Neural cell (in vitro differentiated cells): Measurements from ENCODE around the gene ZNF428. TPM values are rescaled to one million over a fixed set of nuclear protein-coding genes. Genes with fewer than 3 reads are reported as not detected.

Experiments
- H2AFZ ChIP-seq: fragments of 200-600, 300-800 bp; sonication (generic), shearing (Covaris generic); 2 replicates; pipeline ENCODE4 v1.6.0; 2014; ENCODE audit warnings: low read depth, mild to moderate bottlenecking, antibody characterized with exemption, low read length, moderate library complexity
- H3F3A ChIP-seq: fragments of 200-600 bp; shearing (Covaris generic); 2 replicates; pipeline ENCODE4 v1.6.1; 2016; ENCODE audit warnings: mild to moderate bottlenecking, moderate library complexity, mixed read lengths, antibody characterized with exemption, low read length; ENCODE audit not compliant: insufficient read depth, poor library complexity, severe bottlenecking
- H3K27ac ChIP-seq: fragments of 200-600, 300-800 bp; sonication (generic), shearing (Covaris generic); 2 replicates; pipeline ENCODE4 v1.5.1; 2014; ENCODE audit warnings: mild to moderate bottlenecking, low read length, moderate library complexity
- H3K27me3 ChIP-seq: fragments of 300-800, 200-600 bp; sonication (generic), shearing (Covaris generic); 2 replicates; pipeline ENCODE4 v1.6.0; 2014; ENCODE audit warnings: mild to moderate bottlenecking, low read depth, low read length, moderate library complexity; ENCODE audit not compliant: insufficient read depth
- H3K36me3 ChIP-seq: fragments of 300-800, 200-600 bp; sonication (generic), shearing (Covaris generic); 2 replicates; pipeline ENCODE4 v1.5.1; 2014; ENCODE audit warnings: mild to moderate bottlenecking, antibody characterized with exemption, low read length, moderate library complexity; ENCODE audit not compliant: insufficient read depth
- H3K4me2 ChIP-seq: fragments of 300-800, 200-600 bp; sonication (generic), shearing (Covaris generic); 2 replicates; pipeline ENCODE4 v1.6.0; 2014; ENCODE audit warnings: mild to moderate bottlenecking, low read length
- H3K4me3 ChIP-seq: fragments of 300-800, 200-600 bp; sonication (generic), shearing (Covaris generic); 2 replicates; pipeline ENCODE4 v1.5.1; 2014; ENCODE audit warnings: mild to moderate bottlenecking, low read length, moderate library complexity
- H3K79me2 ChIP-seq: fragments of 200-600 bp; shearing (Covaris generic); replicated peaks from 2 replicates; pipeline ENCODE4 v1.6.0; 2014; ENCODE audit warnings: mild to moderate bottlenecking, low read length, moderate library complexity; ENCODE audit not compliant: insufficient read depth
- H3K9ac ChIP-seq: fragments of 300-800, 200-600 bp; sonication (generic), shearing (Covaris generic); 2 replicates; pipeline ENCODE4 v1.6.1; 2016; ENCODE audit warnings: mild to moderate bottlenecking, low read length, mixed read lengths
- H3K9me2 ChIP-seq: fragments of 200-600 bp; shearing (Covaris generic); 2 replicates; pipeline ENCODE4 v1.6.1; 2016; ENCODE audit warnings: mild to moderate bottlenecking, low read length, mixed read lengths; ENCODE audit not compliant: insufficient read depth
- H3K9me3 ChIP-seq: fragments of 200-600, 300-800 bp; sonication (generic), shearing (Covaris generic); 2 replicates; pipeline ENCODE4 v1.6.1; 2016; ENCODE audit warnings: mild to moderate bottlenecking, mixed run types, low read length, moderate library complexity, mixed read lengths
- H4K20me1 ChIP-seq: fragments of 200-600 bp; shearing (Covaris generic); 2 replicates; pipeline ENCODE4 v1.6.1; 2016; ENCODE audit warnings: mild to moderate bottlenecking, mixed run types; ENCODE audit not compliant: insufficient read depth
- EP300 ChIP-seq: fragments of 450-650 bp; conservative IDR thresholded peaks from 2 replicates; pipeline ENCODE4 v1.6.1; 2014; ENCODE audit warnings: antibody characterized with exemption, mild to moderate bottlenecking, moderate library complexity; ENCODE audit not compliant: poor library complexity, severe bottlenecking
- EZH2 ChIP-seq: fragments of 200-600, 300-800 bp; shearing (Covaris generic), sonication (generic); IDR thresholded peaks from 2 replicates; pipeline ENCODE4 v1.6.1; 2014; ENCODE audit warnings: antibody characterized with exemption, low read length, borderline replicate concordance, mild to moderate bottlenecking; ENCODE audit not compliant: insufficient read depth, poor library complexity, severe bottlenecking
- MXI1 ChIP-seq: fragments of 450-650 bp; conservative IDR thresholded peaks from 2 replicates; pipeline ENCODE4 v1.6.1; 2014; ENCODE audit warnings: antibody characterized with exemption, mild to moderate bottlenecking; ENCODE audit not compliant: poor library complexity, severe bottlenecking
- POLR2AphosphoS5 ChIP-seq: IDR thresholded peaks from 2 replicates; pipeline ENCODE4 v1.6.1; 2012
- RAD21 ChIP-seq: fragments of 450-650 bp; conservative IDR thresholded peaks from 2 replicates; pipeline ENCODE4 v1.6.1; 2014; ENCODE audit warnings: antibody characterized with exemption, mild to moderate bottlenecking, moderate library complexity
- SMC3 ChIP-seq: fragments of 450-650 bp; conservative IDR thresholded peaks from 2 replicates; pipeline ENCODE4 v1.6.1; 2014; ENCODE audit warnings: antibody characterized with exemption, mild to moderate bottlenecking, moderate library complexity; ENCODE audit not compliant: poor library complexity
- TAF1 ChIP-seq: IDR thresholded peaks from 2 replicates; pipeline ENCODE4 v1.6.1; 2012; ENCODE audit warnings: low read depth
- polyA plus RNA-seq: library from polyadenylated mRNA; depleted of rRNA; stranded (reverse); fragments of >200 nt; gene quantifications from 2 replicates; pipeline ENCODE4 v1.2.3, GENCODE V29; 2014
- TF ChIP-seq, protein P1 (sequence below): IDR thresholded peaks from 2 replicates; pipeline ENCODE4 v1.6.1; 2012; ENCODE audit warnings: borderline replicate concordance
- TF ChIP-seq, protein P2 (sequence below): fragments of 450-650 bp; IDR thresholded peaks from 2 replicates; pipeline ENCODE4 v1.5.1; 2014; ENCODE audit warnings: antibody characterized with exemption, mild to moderate bottlenecking, moderate library complexity; ENCODE audit not compliant: poor library complexity, severe bottlenecking

The ZNF428 gene
- polyA plus RNA-seq, 1 donor from 2014 or later: 1,008 TPM

DNA sequence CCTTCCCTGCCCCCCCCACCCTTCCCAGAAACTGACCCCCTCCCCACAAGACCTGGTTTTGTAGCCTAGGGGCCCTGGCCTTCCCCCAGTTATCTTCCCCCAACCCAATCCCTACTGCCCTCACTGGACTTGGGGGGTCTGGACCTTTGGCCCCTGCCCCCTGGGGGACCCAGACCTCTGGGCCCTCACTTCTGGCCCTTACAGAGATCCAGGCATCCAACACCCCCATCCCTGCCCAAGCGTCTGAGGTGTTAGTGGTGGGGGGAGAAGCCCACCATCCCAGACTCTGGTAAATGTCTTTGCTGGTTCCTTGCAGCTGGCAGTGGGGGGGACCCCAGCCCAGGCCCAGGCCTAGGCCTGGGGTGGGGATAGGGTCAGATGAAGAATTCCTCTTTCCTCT, 3.5 kb upstream of the ZNF428 start:
- Histone ChIP-seq H3K9me3 (no peaks in the 10 kb centered on the region), H3K79me2 (peaks cover 14% of the 10 kb centered on the region), H3F3A (peaks cover 9% of the 10 kb centered on the region), H3K27me3 (no peaks in the 10 kb centered on the region), H2AFZ (no peak overlapping the region), H3K4me2 (no peak overlapping the region), H3K4me3 (no peak overlapping the region), H3K9ac (no peak overlapping the region), H3K9me2 (no peaks in the 10 kb centered on the region), H3K27ac (no peak overlapping the region), H4K20me1 (no peaks in the 10 kb centered on the region), H3K36me3 (no peaks in the 10 kb centered on the region)
- TF ChIP-seq, protein P1, sequence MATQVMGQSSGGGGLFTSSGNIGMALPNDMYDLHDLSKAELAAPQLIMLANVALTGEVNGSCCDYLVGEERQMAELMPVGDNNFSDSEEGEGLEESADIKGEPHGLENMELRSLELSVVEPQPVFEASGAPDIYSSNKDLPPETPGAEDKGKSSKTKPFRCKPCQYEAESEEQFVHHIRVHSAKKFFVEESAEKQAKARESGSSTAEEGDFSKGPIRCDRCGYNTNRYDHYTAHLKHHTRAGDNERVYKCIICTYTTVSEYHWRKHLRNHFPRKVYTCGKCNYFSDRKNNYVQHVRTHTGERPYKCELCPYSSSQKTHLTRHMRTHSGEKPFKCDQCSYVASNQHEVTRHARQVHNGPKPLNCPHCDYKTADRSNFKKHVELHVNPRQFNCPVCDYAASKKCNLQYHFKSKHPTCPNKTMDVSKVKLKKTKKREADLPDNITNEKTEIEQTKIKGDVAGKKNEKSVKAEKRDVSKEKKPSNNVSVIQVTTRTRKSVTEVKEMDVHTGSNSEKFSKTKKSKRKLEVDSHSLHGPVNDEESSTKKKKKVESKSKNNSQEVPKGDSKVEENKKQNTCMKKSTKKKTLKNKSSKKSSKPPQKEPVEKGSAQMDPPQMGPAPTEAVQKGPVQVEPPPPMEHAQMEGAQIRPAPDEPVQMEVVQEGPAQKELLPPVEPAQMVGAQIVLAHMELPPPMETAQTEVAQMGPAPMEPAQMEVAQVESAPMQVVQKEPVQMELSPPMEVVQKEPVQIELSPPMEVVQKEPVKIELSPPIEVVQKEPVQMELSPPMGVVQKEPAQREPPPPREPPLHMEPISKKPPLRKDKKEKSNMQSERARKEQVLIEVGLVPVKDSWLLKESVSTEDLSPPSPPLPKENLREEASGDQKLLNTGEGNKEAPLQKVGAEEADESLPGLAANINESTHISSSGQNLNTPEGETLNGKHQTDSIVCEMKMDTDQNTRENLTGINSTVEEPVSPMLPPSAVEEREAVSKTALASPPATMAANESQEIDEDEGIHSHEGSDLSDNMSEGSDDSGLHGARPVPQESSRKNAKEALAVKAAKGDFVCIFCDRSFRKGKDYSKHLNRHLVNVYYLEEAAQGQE: no peak
- TF ChIP-seq MXI1: no peak
- TF ChIP-seq EP300: no peak
- TF ChIP-seq EZH2: no peak
- TF ChIP-seq, protein P2, sequence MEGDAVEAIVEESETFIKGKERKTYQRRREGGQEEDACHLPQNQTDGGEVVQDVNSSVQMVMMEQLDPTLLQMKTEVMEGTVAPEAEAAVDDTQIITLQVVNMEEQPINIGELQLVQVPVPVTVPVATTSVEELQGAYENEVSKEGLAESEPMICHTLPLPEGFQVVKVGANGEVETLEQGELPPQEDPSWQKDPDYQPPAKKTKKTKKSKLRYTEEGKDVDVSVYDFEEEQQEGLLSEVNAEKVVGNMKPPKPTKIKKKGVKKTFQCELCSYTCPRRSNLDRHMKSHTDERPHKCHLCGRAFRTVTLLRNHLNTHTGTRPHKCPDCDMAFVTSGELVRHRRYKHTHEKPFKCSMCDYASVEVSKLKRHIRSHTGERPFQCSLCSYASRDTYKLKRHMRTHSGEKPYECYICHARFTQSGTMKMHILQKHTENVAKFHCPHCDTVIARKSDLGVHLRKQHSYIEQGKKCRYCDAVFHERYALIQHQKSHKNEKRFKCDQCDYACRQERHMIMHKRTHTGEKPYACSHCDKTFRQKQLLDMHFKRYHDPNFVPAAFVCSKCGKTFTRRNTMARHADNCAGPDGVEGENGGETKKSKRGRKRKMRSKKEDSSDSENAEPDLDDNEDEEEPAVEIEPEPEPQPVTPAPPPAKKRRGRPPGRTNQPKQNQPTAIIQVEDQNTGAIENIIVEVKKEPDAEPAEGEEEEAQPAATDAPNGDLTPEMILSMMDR: no peak
- TF ChIP-seq POLR2AphosphoS5: no peak
- TF ChIP-seq SMC3: no peak

DNA sequence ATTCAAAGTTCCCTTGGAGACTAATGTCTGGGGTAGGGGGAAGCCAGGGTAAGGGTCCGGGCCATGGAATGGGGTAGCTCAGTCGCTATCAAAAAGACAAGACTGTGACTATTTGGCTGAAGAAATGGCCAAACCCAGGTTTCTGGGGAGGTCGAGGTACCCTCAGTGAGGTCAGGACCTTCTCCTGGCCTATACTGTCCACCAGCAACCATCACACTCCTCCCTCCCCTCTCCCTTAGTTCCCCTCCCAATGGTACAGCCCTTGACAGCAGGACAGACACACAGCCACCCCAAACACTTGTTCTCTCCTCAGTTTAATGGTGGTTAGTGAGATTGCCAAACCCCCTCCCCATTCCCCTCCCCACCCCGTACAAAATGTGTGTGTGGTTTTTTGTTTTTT, 2.6 kb upstream of the ZNF428 start:
- Histone ChIP-seq H3K9me3 (no peaks in the 10 kb centered on the region), H3K79me2 (peaks cover 18% of the 10 kb centered on the region), H3K4me3 (no peak overlapping the region), H3K4me2 (no peak overlapping the region), H3K9ac (no peak overlapping the region), H3F3A (peaks cover 9% of the 10 kb centered on the region), H3K27me3 (no peaks in the 10 kb centered on the region), H3K36me3 (no peaks in the 10 kb centered on the region), H2AFZ (no peak overlapping the region), H3K27ac (no peak overlapping the region), H3K9me2 (no peaks in the 10 kb centered on the region), H4K20me1 (no peaks in the 10 kb centered on the region)
- TF ChIP-seq EZH2 (no peak), RAD21 (no peak), TAF1 (no peak), SMC3 (no peak), EP300 (no peak), MXI1 (no peak), POLR2AphosphoS5 (no peak)
- TF ChIP-seq, protein P2: no peak
- TF ChIP-seq, protein P1: no peak
